ENCODE data around the gene ITK.

ITK gene

GRCh38 chr5:157168286-157168685 is 12.4 kb upstream of the ITK start:
- ATAC-seq (ENCODE audit: insufficient read depth, low read depth) (no peak), DNase-seq (no peak)
- Histone ChIP-seq H2AFZ (ENCODE audit: low read depth, low read length) (no peak overlapping the region), H4K20me1 (ENCODE audit: insufficient read depth, low read length) (no peaks in the 10 kb centered on the region), H3K9me3 (ENCODE audit: insufficient read depth, low read length, severe bottlenecking) (no peaks in the 10 kb centered on the region), H3K36me3 (ENCODE audit: insufficient read depth, low read length) (no peaks in the 10 kb centered on the region), H3K4me1 (ENCODE audit: insufficient read depth, low read length) (peaks cover 18% of the 10 kb centered on the region), H3K4me2 (ENCODE audit: insufficient read depth, low read length) (no peak overlapping the region), H3K4me3 (ENCODE audit: low read depth in 1 of 2, low read length in 2 of 2) (no peak overlapping the region), H3K9ac (ENCODE audit: low read depth, low read length) (no peak overlapping the region), H3K27ac (ENCODE audit: low read length) (no peak overlapping the region), H3K79me2 (ENCODE audit: insufficient read depth, low read length) (no peaks in the 10 kb centered on the region), H3K27me3 (ENCODE audit: insufficient read depth, low read length, poor library complexity) (no peaks in the 10 kb centered on the region)
- TF ChIP-seq EZH2 (IDR thresholded peaks at IDR 0.05; ENCODE audit: borderline replicate concordance, low read depth, low read length, severe bottlenecking) (no peak), CTCF (IDR thresholded peaks at IDR 0.05; ENCODE audit: borderline replicate concordance, extremely low read depth, low read length, poor library complexity, severe bottlenecking) (no peak)

DNA sequence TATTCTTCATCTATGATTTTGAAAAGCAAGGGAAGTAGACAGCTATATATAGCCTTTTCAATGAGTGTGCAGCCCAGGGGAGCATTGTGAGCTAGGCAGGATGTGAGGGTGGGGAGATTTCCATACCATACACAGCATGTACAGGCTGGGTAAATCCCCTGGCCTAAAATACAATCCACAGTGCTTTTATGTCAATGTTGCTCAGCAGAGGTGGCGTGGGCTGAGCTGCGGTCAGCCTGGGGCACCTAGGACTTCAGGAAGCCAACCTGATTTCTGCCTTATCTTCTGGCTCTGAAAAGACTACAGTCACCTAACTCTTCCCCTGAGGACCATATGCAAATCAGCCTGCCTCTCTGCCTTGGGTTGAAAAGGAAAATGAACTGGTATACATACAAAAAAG is 8.2 kb upstream of the ITK start:
- H4K20me1 ChIP-seq (ENCODE audit: insufficient read depth, low read length): no peaks in the 10 kb centered on the region
- H3K27ac ChIP-seq (ENCODE audit: low read length): peak overlapping the region; percentile 70
- H2AFZ ChIP-seq (ENCODE audit: low read depth, low read length): peak overlapping the region; percentile 36; the same call in 1 of the 2 replicates
- no peak for TF ChIP-seq CTCF (IDR thresholded peaks at IDR 0.05; ENCODE audit: borderline replicate concordance, extremely low read depth, low read length, poor library complexity, severe bottlenecking)
- TF ChIP-seq EZH2 (IDR thresholded peaks at IDR 0.05; ENCODE audit: borderline replicate concordance, low read depth, low read length, severe bottlenecking): no peak
- peaks cover 18% of the 10 kb centered on the region for H3K4me1 ChIP-seq (ENCODE audit: insufficient read depth, low read length)
- no peaks in the 10 kb centered on the region for H3K27me3 ChIP-seq (ENCODE audit: insufficient read depth, low read length, poor library complexity)
- no peaks in the 10 kb centered on the region for H3K9me3 ChIP-seq (ENCODE audit: insufficient read depth, low read length, severe bottlenecking)
- H3K36me3 ChIP-seq (ENCODE audit: insufficient read depth, low read length): no peaks in the 10 kb centered on the region
- ATAC-seq (ENCODE audit: insufficient read depth, low read depth) (peak; percentile 98), DNase-seq (peak; percentile 61)
- H3K4me3 ChIP-seq (ENCODE audit: low read depth in 1 of 2, low read length in 2 of 2): no peak overlapping the region; a peak in 1 of 4 replicates
- 0 out of 2 replicates have a peak overlapping the region, but pooled peaks have one; percentile 4 for H3K9ac ChIP-seq (ENCODE audit: low read depth, low read length)
- no peaks in the 10 kb centered on the region for H3K79me2 ChIP-seq (ENCODE audit: insufficient read depth, low read length)
- 0 out of 2 replicates have a peak overlapping the region, but pooled peaks have one; percentile 23 for H3K4me2 ChIP-seq (ENCODE audit: insufficient read depth, low read length)

DNA sequence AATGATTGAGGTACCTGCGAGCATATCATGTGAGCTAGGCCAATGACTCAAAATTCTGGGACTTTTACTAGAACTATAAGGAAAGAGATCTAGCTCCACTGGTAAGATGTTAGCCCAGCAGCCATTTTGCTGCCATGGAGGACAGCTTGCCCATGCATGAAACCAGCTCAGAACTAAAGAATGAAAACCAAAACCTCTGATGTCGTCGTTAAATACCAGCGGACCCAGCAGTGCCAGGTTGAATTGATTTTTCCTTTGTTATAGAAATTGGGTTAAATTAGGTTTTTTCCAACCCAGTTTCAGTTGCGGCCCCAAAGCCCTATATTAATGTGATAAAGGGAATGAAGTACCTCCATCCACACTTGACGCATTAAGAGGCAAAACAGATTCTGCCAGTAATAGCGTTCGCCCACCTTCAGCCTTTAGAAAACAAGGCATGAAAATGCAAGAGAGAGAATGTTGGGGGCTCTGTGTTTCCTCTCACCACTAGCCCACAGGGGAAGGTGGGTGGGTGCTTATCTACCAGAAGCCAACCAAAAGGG is 5.5 kb upstream of the ITK start:
- Histone ChIP-seq H3K4me1 (ENCODE audit: insufficient read depth, low read length) (peaks cover 43% of the 10 kb centered on the region), H3K4me3 (ENCODE audit: low read depth in 1 of 2, low read length in 2 of 2) (no peak overlapping the region), H3K79me2 (ENCODE audit: insufficient read depth, low read length) (peaks cover 9% of the 10 kb centered on the region), H3K27me3 (ENCODE audit: insufficient read depth, low read length, poor library complexity) (no peaks in the 10 kb centered on the region), H3K36me3 (ENCODE audit: insufficient read depth, low read length) (no peaks in the 10 kb centered on the region), H3K4me2 (ENCODE audit: insufficient read depth, low read length) (no peak overlapping the region), H3K27ac (ENCODE audit: low read length) (no peak overlapping the region), H4K20me1 (ENCODE audit: insufficient read depth, low read length) (no peaks in the 10 kb centered on the region), H3K9ac (ENCODE audit: low read depth, low read length) (no peak overlapping the region), H2AFZ (ENCODE audit: low read depth, low read length) (no peak overlapping the region), H3K9me3 (ENCODE audit: insufficient read depth, low read length, severe bottlenecking) (no peaks in the 10 kb centered on the region)
- DNase-seq (no peak), ATAC-seq (ENCODE audit: insufficient read depth, low read depth) (no peak)
- TF ChIP-seq CTCF (IDR thresholded peaks at IDR 0.05; ENCODE audit: borderline replicate concordance, extremely low read depth, low read length, poor library complexity, severe bottlenecking) (no peak), EZH2 (IDR thresholded peaks at IDR 0.05; ENCODE audit: borderline replicate concordance, low read depth, low read length, severe bottlenecking) (no peak)

All from DND-41 (cell line).